ENCODE results near the gene RGS19.
"Not testable (repeated sequence)": the region's sequence is repeated elsewhere in the genome, so short reads cannot be mapped to it uniquely, and the experiment has no call there.

Gene RGS19

DNA sequence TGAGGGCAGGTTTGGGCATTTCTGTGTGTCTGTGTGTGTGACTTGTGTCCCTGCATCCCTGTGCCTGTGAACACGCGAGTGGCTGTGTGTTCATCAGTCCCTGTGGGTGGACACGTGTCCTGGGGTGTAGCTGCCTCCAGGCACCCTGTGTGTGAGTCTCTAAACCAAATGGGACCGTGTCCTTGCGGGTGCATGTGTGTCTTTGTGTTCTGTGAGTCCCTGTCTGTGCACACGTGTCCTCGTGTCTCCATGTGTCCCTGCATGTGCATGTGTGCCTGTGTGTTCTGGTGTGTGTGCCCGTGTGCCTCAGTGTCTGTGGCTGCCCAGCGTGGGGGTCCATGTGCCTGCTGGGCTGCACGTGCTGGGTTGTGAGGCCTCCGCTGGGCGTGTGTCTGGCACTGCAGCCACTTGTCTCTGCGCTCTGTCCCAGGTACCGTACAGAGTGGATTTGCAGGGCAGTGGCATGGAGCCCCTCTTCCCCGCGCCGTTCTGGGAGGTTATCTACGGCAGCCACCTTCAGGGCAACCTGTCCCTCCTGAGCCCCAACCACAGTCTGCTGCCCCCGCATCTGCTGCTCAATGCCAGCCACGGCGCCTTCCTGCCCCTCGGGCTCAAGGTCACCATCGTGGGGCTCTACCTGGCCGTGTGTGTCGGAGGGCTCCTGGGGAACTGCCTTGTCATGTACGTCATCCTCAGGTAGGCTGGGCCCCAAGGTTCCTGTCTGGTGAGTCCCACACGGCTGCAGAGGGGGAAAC is 13.1 kb upstream of the RGS19 start:
- DNase-seq = no peak

GRCh38 chr20:64091770-64092169 is 12.5 kb upstream of the RGS19 start:
- DNase-seq = no peak

DNA sequence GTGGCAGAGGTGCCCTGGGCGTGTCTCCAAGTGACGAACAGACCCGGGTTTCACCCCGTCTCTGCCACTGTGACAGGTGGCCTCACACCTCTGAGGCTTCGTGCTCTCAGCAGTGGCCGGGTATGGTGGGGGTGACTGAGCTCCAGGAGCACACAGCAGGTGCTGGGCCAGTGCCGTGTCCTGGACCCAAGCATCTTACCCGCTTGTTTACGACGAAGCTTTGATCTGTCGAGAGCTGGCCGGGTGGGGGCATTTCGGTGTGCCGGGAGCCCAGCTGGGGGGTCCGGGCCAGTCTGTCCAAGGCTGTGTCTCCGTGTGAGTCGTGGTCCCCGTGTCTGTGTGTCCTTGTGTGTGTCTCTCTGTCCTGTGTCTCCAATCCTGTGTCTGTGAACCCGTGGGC is 12.0 kb upstream of the RGS19 start:
- no peak for DNase-seq

DNA sequence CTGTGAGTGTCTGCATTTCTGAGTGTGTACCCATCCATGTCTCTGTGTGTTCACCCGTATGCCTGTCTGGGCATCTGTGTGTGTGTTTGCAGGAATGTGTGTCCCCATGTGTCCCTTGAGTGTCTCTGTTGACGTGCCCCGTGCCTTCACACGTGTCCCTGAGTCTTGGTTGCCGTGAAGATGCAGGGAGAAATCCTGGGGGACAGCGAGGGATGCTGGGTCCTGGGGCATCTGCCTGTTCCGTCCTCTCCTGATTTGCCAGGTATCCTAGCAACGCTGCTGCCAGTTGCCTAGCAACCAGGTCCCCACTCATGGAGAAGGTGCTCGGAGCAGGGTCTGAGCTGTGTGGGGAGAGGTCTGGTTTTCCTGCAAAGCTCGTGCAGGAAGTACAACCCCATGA is 10.8 kb upstream of the RGS19 start:
- no peak for DNase-seq

DNA sequence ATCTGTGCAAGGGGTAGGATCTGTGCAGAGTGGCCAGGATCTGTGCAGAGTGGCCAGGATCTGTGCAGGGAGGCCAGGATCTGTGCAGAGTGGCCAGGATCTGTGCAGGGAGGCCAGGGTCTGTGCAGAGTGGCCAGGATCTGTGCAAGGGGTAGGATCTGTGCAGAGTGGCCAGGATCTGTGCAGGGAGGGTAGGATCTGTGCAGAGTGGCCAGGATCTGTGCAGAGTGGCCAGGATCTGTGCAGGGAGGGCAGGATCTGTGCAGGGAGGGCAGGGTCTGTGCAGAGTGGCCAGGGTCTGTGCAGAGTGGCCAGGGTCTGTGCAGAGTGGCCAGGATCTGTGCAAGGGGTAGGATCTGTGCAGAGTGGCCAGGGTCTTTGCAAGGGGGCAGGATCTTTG is 9.3 kb upstream of the RGS19 start:
- not testable (repeated sequence) for DNase-seq

GRCh38 chr20:64087226-64087825 is 8.0 kb upstream of the RGS19 start:
- not testable (repeated sequence) for DNase-seq

GRCh38 chr20:64086801-64087200 is 7.5 kb upstream of the RGS19 start:
- no peak for DNase-seq

DNA sequence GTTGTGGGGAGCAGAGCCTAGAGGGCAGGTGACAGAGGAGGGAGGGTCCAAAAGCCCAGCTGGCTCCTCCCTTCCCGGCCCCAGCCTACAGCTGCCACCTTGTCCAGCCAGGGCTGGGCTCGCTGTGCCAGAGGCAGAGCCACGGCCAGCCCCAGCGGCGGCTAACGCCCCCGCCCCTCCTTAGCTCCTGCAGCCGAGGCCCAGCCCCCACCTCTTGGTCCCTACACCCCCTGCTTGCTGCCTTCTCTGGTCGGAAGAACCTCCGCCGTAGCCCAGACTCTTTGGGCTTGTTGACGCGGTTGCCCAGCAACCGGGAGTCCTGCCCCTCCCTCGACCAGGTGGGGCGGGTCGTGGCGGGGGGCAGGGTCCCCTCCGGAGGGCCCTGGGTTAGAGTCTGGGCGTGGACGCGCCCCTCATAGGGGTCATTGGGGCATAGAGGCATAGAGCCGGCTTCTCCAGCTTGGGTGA is 5.4 kb upstream of the RGS19 start:
- DNase-seq = no peak

GRCh38 chr20:64083804-64084684 is 4.7 kb upstream of the RGS19 start, which contains the start of gene LKAAEAR1:
Gene LKAAEAR1, minus strand, starts transcription at chr20:64084398. Its CDS starts 179 bp downstream, at chr20:64084219.
- DNase-seq = no peak

DNA sequence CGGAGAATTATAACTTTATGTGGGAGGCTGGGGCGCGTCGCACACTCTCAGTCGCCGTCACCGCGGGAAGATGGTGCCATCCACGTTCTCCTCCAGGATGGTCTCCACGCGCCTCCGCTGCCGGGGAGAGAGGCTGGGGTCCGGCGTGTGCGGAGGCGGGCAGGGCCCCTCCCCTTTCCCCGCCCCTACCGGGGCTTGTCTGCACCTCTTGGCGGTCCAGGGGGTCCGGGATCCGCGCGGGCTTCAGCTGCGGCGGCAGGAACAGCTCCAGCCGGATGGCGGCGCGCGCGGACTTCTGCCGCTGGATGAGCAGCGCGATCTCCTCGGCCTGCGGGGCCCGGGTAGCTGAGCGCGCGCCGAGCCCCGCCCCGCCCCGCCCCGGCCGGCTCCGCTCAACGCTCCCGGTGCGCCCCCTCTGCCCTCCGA is 4.1 kb upstream of the RGS19 start:
- peak; percentile 87 for DNase-seq

GRCh38 chr20:64082820-64083377 is 3.6 kb upstream of the RGS19 start:
- no peak for DNase-seq

DNA sequence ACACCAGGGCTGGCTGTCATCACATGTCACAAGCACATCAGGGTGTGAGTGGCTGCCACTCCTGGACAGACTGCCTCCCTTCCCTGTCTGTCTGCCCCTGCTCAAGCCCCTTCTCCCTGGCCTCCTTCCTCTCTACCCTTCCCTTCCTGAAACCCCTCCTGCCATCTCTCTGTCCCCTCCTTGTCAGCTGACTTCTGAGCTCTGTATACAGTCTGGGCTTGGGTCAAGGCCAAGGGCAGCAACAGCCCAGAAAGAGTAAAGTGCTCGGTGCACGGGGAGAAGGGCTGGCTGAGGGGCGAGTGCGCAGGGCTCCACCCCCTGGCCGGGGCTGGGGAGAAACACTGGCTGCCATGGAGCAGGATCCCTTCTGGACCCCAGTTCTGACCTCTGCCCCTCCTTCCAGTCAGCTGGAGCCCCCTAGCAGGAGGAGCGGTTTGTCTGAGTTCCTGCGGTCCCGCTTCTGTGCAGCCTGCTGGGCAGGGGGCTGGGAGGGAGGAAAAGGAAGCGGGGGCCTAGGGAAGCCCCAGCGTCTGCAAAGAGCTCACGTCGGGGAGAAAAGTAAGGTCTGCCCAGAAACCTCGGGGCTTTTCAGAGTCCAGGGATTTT is 2.9 kb upstream of the RGS19 start:
- DNase-seq = no peak

DNA sequence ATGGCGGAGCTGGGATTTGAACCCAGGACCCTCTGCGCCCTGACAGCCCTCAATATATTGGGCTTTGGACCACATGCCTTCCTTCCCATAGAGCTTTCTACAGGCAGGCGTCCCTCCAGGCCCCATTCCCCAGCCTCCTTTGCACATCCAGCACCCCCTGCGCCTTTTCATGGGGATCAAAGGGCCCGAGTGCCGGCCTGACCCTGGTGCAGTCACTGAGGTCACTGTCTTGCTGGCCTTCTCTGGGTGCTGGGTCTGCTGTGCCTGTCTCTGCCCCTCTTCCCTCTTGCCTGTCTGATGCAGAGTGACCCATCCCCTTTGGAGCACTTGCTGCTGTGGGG is 2.3 kb upstream of the RGS19 start:
- DNase-seq = no peak

DNA sequence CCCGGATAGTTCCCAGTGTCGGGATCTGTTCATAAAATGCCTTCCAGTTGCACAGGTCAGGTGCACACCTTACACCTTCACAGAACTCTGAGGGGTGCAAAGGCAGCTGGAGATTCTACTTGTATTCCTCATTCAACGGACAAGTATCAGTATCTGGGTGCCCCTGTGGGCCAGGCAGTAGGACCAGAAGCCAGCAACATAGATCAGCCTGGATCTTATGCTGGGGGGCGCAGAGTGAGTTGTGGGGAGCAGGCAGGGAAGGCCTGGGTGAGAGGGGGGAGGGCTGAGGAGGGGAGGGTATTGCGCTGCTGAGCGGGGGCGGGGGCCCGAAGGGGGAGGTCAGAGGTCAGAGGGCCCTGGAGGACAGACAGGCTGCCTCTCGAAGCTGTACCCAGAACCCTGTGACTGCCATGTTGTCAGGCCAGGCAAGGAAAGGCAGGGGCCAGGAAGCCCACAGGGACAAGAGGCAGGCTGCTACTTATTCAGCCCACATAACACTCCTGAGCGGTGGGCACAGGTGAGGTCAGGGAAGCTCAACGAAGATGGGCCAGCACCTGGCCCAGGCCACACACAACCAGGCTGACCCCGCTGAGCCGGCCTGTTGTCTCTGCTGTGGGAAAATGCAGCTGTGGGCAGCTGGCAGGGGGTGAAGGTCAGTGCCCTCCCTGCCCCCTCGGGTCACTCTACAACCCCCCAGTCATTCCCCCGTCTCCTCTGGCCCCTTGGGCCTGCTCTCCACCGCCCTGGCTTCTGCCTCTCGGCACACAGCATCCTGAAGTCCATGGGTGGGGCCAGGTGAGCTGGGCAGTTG is 1.7 kb upstream of the RGS19 start:
- no peak for DNase-seq

- no peak for DNase-seq
Measured at GRCh38 chr20:64080013-64080812, 895 bp upstream of the RGS19 start, which contains the start of gene OPRL1. Gene OPRL1, plus strand, starts transcription at chr20:64080082. Its CDS starts 12,639 bp downstream, at chr20:64092721.

GRCh38 chr20:64078934-64079272 is 415 bp downstream of the RGS19 start:
- no peak for DNase-seq

- peak; percentile 77 for DNase-seq
Measured at GRCh38 chr20:64077876-64078551, 1.3 kb downstream of the RGS19 start.

DNA sequence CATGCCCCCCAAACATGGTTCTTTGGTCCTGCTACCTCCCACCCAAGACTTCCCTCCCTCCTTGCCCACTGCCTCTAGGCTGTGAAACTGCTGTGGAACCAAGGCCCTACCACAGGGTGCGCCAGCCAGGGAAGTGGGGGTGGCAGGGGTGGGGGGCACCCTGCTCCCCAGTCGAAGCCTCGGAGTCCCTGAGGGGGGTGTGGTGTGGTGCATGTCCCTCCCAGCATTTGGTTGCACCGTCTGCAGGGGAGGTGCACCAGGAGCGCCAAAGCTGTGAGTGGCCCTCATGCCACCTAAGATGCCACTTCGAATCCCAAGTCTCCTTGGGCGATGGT is 1.8 kb downstream of the RGS19 start:
- no peak for DNase-seq

GRCh38 chr20:64077094-64077493 is 2.2 kb downstream of the RGS19 start:
- DNase-seq = peak; percentile 76
